Measurements from ENCODE around the gene TMUB1. TPM values are rescaled to one million over a fixed set of nuclear protein-coding genes. Genes with fewer than 3 reads are reported as not detected.

TMUB1 gene
- total and polyA plus RNA-seq, 9 of the 15 experiments (the other 6 are each of a cell fraction or from before 2014, with no cell fraction given): 0.14 to 241 (median 74.1) TPM

GRCh38 chr7:151080067-151080521 lies 3.2 kb downstream of the TMUB1 start (continued):
- TF ChIP-seq NKRF (IDR thresholded peaks at IDR 0.05; ENCODE audit: borderline replicate concordance) (peak; percentile 83), HNRNPLL (IDR thresholded peaks at IDR 0.05; ENCODE audit: low read depth, low read length, poor library complexity, severe bottlenecking) (no peak), NR2C1 (IDR thresholded peaks at IDR 0.05) (no peak), NR2C1 (tag; IDR thresholded peaks at IDR 0.05) (no peak), BRF1 (IDR thresholded peaks at IDR 0.05; ENCODE audit: borderline replicate concordance, extremely low read depth, insufficient read length) (no peak), MTA2 (IDR thresholded peaks at IDR 0.05; ENCODE audit: low read depth) (no peak), NFIX (CRISPR knock-in tag; IDR thresholded peaks at IDR 0.05; ENCODE audit: low read depth) (no peak), BHLHE40 (IDR thresholded peaks at IDR 0.05; ENCODE audit: low read length) (peak; percentile 4; the same call in 1 of the 2 replicates), CEBPB (tag; IDR thresholded peaks at IDR 0.05) (no peak), KDM1A (IDR thresholded peaks at IDR 0.05) (no peak), SMARCE1 (IDR thresholded peaks at IDR 0.05) (0 out of 2 replicates have a peak, but pooled peaks have one; percentile 54), SAP30 (IDR thresholded peaks at IDR 0.05; ENCODE audit: borderline replicate concordance, insufficient read depth, low read depth, low read length, poor library complexity, severe bottlenecking) (peak; percentile 53), CTBP1 (IDR thresholded peaks at IDR 0.05; ENCODE audit: borderline replicate concordance) (no peak), THRAP3 (IDR thresholded peaks at IDR 0.05; ENCODE audit: borderline replicate concordance) (no peak), HDAC3 (IDR thresholded peaks at IDR 0.05; ENCODE audit: borderline replicate concordance, partially characterized antibody) (no peak)

All from K562 (cell line).